Lower leg skin (tissue), 3 donors: ENCODE measurements around the gene LIX1L.

Experiments
- CTCF ChIP-seq, 3 donors: fragments of 450-650 bp; IDR thresholded peaks; one replicate each; pipeline ENCODE4 v1.5.1; 2016; ENCODE audit warnings: antibody characterized with exemption in 3 of 3, mild to moderate bottlenecking in 3 of 3, moderate library complexity in 2 of 3
- POLR2A ChIP-seq, 2 donors: fragments of 450-650 bp; IDR thresholded peaks; one replicate each; pipeline ENCODE4 v1.6.1; 2016 to 2017; ENCODE audit warnings: antibody characterized with exemption in 2 of 2, mild to moderate bottlenecking in 1 of 2, moderate library complexity in 1 of 2

GRCh38 chr1:145897969-145898368 lies 59.8 kb downstream of the LIX1L start:
- no peak for TF ChIP-seq CTCF (IDR thresholded peaks at IDR 0.05)
- no peak for TF ChIP-seq POLR2A (IDR thresholded peaks at IDR 0.05)
